ENCODE results near the gene RNF130.

RNF130 gene

GRCh38 chr5:179978792-179979191 lies 92.8 kb downstream of the RNF130 start:
- CTCF ChIA-PET = interaction anchor here (0.6 to 0.7 kb wide), 3 partner anchors 92 to 1715 kb away, joined by 3 to 4 read pairs (median 3); no protein-coding TSS in a partner anchor
- POLR2A ChIA-PET = no interaction called here

GRCh38 chr5:179975713-179976134 lies 95.8 kb downstream of the RNF130 start:
- H3K27ac ChIP-seq (ENCODE audit: extremely low read depth, low read depth, low read length) = no peak overlapping the region
- ChIA-PET CTCF (interaction anchor here (0.6 to 0.7 kb wide), 2 partner anchors 192 to 512 kb away, joined by 3 read pairs; no protein-coding TSS in a partner anchor), POLR2A (no interaction called here)
- H3K9me3 ChIP-seq (ENCODE audit: control insufficient read depth, insufficient read depth, low read depth, low read length) = no peaks in the 10 kb centered on the region
- TF ChIP-seq ZNF561 (tag by site-specific recombination; IDR thresholded peaks at IDR 0.05; ENCODE audit: borderline replicate concordance) (no peak), ZNF654 (tag by site-specific recombination; IDR thresholded peaks at IDR 0.05; ENCODE audit: low read depth) (no peak), ZNF302 (tag by site-specific recombination; IDR thresholded peaks at IDR 0.05; ENCODE audit: low read depth) (no peak), ZBTB26 (tag by site-specific recombination; optimal IDR thresholded peaks at IDR 0.05) (no peak), ZNF664 (tag by site-specific recombination; IDR thresholded peaks at IDR 0.05) (no peak)
- H3K36me3 ChIP-seq (ENCODE audit: control insufficient read depth in 2 of 2, insufficient read depth in 1 of 2, low read length in 2 of 2) = peaks cover 10 to 57% of the 10 kb centered on the region in 2 experiments; a peak in 2 of 3 replicates
- no peaks in the 10 kb centered on the region for H3K4me1 ChIP-seq (ENCODE audit: control insufficient read depth, insufficient read depth, low read length)
- no peak overlapping the region for H3K4me3 ChIP-seq (ENCODE audit: low read depth, low read length)

More at GRCh38 chr5:179978792-179979191, 92.8 kb downstream of the RNF130 start:
- Histone ChIP-seq H3K4me3 (ENCODE audit: low read depth, low read length) (no peak overlapping the region), H3K9me3 (ENCODE audit: control insufficient read depth, insufficient read depth, low read depth, low read length) (no peaks in the 10 kb centered on the region), H3K27ac (ENCODE audit: extremely low read depth, low read depth, low read length) (no peak overlapping the region), H3K36me3 (ENCODE audit: control insufficient read depth in 2 of 2, insufficient read depth in 1 of 2, low read length in 2 of 2) (peaks cover 10 to 57% of the 10 kb centered on the region in 2 experiments; a peak in 2 of 3 replicates), H3K4me1 (ENCODE audit: control insufficient read depth, insufficient read depth, low read length) (no peaks in the 10 kb centered on the region)
- no peak for TF ChIP-seq ZSCAN18 (tag by site-specific recombination; IDR thresholded peaks at IDR 0.05)
- no peak for TF ChIP-seq ZEB2 (tag by site-specific recombination; IDR thresholded peaks at IDR 0.05)
- TF ChIP-seq SALL2 (tag by site-specific recombination; IDR thresholded peaks at IDR 0.05; ENCODE audit: borderline replicate concordance) = no peak
- TF ChIP-seq ZNF561 (tag by site-specific recombination; IDR thresholded peaks at IDR 0.05; ENCODE audit: borderline replicate concordance) = no peak
- TF ChIP-seq SCRT1 (tag by site-specific recombination; IDR thresholded peaks at IDR 0.05; ENCODE audit: borderline replicate concordance) = no peak
- TF ChIP-seq ZNF26 (tag by site-specific recombination; IDR thresholded peaks at IDR 0.05) = no peak

- no peaks in the 10 kb centered on the region for H3K9me3 ChIP-seq (ENCODE audit: control insufficient read depth, insufficient read depth, low read depth, low read length)
- H3K36me3 ChIP-seq (ENCODE audit: control insufficient read depth in 2 of 2, insufficient read depth in 1 of 2, low read length in 2 of 2) = peaks cover 10 to 54% of the 10 kb centered on the region in 2 experiments; a peak in 2 of 3 replicates
- POLR2A ChIA-PET = no interaction called here
- TF ChIP-seq ZNF639 (tag by site-specific recombination; IDR thresholded peaks at IDR 0.05) (no peak), ZNF654 (tag by site-specific recombination; IDR thresholded peaks at IDR 0.05; ENCODE audit: low read depth) (peak; percentile 26; the same call in 1 of the 2 replicates), EGR2 (tag by site-specific recombination; IDR thresholded peaks at IDR 0.05; ENCODE audit: low read depth) (0 out of 2 replicates have a peak, but pooled peaks have one; percentile 35), PRDM10 (tag by site-specific recombination; IDR thresholded peaks at IDR 0.05) (0 out of 2 replicates have a peak, but pooled peaks have one; percentile 26)
- CTCF ChIA-PET = interaction anchor here (0.6 kb wide), 1 partner anchor 191 kb away, joined by 3 read pairs; no protein-coding TSS in a partner anchor
- H3K4me1 ChIP-seq (ENCODE audit: control insufficient read depth, insufficient read depth, low read length) = no peaks in the 10 kb centered on the region
- H3K27ac ChIP-seq (ENCODE audit: extremely low read depth, low read depth, low read length) = no peak overlapping the region
- H3K4me3 ChIP-seq (ENCODE audit: low read depth, low read length) = no peak overlapping the region
Observed at GRCh38 chr5:179974946-179975712, 96.4 kb downstream of the RNF130 start.

All from HEK293 (cell line).